ENCODE results near the gene TUB.

The TUB gene, protein sequence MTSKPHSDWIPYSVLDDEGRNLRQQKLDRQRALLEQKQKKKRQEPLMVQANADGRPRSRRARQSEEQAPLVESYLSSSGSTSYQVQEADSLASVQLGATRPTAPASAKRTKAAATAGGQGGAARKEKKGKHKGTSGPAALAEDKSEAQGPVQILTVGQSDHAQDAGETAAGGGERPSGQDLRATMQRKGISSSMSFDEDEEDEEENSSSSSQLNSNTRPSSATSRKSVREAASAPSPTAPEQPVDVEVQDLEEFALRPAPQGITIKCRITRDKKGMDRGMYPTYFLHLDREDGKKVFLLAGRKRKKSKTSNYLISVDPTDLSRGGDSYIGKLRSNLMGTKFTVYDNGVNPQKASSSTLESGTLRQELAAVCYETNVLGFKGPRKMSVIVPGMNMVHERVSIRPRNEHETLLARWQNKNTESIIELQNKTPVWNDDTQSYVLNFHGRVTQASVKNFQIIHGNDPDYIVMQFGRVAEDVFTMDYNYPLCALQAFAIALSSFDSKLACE

DNA sequence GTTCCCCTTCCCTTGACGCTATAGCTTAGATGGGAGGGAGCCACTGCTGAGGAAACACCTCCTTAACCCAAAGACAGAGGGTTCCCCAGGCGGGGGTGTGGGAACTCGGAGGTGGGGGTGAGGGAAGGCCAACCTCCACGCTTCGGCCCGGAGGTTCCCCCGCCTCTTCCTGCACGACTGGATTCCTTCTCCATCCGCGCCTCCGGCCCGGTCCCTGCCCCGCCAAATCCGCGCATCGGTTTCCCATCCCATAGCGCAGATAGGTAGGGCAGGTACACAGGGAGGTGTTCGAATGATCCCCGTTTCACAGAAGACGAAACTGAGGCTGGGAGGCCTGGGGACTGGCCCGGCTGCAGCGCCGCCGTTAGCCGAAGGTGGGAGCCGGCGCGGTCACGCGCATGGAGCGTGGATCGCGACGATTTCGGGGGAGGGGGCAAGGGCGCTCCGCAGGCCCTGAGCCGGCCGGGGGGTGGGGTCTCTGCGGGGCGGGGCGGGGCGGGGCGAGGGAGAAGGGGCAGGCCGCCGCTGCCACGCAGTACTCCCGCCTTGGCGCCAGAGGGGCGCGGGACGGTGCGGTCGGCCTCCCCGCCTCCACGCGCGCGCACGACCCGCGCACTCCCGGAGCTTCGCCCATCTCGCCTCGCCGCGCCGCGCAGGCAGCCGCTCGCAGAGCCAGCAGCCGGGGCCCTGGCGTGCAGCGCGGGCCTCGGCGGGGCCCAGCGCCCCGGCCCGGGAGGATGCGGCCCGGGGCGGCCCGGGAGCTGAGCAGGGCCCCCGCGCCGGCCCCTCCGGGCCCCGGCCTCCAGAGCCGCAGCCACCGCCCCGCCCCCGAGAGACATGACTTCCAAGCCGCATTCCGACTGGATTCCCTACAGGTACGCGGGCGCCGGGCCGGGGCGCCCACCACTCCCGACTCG is at the start of gene TUB:
Gene TUB (plus strand): TSS at position 538 of the 917 bp plus-strand sequence. CDS start 300 bp downstream, at position 838.
- DNase-seq = peak; percentile 77

DNA sequence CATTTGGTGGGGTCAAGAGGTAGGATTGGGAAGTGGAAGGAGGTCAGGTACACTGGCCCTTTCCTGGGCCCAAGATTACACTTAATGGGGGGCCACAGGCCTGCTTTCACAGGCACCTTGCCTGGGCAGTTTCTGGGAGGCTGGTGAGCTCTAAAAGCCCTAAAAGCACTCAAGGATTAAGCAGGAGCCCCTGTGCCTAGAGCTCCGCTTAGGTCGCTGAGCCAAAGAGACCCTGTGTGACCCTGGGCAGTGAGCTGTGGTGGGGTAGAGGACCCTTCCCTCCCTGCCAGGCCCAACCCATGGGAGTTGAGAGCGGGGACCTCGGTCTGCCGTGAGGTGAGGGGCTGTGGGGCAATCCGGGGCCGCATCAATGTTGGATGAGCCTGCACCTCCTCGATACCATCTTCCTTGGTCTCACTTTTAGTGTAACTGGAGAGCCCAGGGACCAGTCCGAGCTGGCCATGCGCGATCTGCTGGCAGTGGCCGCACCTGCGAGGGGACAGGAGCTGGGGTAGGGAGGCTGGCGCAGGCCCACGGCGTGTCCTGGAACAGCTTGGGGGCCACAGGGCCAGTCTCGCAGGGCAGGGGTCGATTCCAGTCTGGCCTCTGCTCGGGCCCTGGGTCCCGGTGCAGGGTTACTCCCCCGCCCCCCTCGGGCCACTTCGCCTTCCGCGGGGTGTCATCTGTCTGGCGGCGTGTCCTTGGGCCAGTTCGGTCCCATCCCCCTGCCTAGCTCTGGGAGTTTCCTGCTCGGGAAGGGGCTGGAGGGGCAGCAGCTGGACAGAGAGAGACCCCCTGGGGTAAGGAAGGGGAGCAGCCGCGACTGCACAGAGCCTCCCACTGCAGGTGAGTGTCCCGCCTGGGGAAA is 49.5 kb upstream of the TUB start:
- DNase-seq = peak; percentile 46

DNA sequence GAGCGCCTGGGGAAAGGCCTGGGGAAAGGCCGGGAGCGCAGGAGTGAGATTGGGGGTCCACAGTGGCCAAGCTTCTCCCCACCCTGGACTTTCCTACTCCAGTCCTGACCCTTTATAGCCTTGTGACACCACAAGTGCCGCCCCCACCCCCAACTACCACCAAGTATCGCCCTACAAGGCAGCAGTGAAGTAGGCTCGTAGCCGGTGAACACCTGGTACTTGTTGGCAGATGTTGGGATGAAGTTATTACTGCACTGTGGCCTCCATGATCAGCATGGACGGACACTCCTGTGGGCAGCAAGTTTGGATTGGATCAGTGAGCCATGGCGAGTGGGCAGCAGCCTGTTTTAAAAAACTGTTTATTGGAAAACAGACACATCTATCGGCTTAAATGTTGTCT is 48.9 kb upstream of the TUB start:
- no peak for DNase-seq

DNA sequence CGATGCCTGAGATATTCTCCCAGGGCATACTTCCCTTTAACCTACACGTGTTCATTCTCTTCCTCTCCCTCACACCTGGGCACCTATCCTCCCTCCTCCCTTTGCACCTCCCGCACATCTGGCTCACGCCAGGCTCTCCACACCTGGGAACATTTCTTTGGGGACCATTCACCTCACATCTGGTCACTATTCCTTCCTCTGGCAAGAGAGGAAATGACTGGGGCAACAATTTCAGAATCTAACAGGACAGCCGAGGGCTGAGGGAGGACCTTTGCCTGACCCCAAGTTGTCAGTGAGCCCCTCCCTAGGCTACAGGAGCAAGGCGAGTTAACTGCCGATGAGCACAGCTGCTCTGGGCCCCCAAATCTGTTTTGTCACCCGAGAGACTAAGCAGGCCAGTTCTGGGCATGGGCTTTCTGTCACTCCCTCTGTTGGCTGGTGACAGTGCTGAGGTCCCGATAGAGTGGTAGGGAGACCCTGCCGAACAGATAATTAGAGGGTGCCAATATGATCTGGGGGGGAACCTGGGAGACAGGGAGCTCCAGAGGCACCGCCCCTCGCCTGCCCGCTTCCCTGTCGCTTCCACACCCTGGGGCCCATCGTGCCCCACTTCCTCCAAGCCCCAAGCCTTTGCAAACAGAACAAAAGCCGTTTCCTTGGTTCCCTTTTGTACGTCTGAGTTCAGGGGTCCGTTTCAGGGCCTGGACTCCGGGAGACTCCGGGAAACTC is 48.3 kb upstream of the TUB start:
- DNase-seq = peak; percentile 32

DNA sequence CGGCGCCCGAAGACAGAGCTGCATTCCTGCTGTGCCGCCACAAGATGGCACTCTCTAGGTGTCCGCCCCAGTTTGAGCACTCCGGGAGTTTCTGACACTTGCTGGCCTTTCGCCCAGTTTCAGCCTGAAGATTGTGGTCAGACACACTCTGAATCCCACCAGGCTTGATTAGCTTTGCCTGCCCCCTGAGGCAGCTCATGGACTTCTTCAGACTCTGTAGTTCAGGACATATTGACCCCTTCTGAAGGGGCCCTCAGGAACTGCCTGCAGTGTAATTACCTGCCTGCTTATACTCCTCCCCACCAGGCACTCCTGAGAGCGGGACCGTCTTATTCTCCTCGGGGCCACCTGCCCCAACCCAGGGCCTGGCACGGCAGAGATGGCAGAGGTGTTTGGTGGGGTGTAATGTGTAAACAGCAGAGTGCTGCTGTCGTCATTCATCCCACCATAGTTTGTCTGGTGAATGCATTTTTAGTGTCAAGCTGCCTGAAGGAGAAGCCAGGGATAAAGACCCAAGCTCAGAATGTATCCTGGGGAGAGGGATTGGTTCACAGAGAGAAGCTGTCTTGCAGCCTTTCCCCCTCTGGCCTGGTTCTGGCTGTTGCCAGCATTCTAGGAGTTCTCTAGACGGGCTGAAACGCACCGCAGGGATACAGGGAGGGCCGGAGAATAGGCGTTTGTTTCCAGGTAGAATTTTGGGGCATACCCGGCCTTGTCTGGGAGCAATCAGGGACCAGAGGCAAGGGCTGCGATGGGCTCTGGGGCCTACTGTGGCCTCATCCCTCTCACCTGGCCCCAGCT is 47.5 kb upstream of the TUB start:
- peak; percentile 82 for DNase-seq

DNA sequence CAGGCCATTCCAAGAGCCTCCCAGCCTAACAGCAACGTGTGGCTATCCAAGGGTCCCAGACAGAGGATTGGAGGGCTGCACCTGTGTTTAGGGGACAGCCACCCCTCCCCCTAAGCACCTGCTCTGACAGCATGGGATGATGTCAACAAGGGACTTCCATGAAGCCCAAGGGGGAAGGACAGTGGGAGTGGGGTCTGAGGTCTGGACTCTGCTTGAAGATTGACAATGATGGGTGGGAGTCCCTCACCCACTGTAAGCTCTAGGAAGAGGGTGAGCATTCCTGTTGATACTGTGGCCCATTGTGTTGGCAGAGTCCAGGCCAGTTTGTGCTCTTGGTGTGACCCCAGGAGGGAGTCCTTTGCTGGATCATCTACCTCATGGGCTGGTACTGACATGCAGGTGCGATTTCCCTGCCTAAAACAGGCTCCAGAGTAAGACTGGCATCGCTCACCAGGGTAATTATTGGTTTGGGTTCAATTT is 46.9 kb upstream of the TUB start:
- peak; percentile 43 for DNase-seq

DNA sequence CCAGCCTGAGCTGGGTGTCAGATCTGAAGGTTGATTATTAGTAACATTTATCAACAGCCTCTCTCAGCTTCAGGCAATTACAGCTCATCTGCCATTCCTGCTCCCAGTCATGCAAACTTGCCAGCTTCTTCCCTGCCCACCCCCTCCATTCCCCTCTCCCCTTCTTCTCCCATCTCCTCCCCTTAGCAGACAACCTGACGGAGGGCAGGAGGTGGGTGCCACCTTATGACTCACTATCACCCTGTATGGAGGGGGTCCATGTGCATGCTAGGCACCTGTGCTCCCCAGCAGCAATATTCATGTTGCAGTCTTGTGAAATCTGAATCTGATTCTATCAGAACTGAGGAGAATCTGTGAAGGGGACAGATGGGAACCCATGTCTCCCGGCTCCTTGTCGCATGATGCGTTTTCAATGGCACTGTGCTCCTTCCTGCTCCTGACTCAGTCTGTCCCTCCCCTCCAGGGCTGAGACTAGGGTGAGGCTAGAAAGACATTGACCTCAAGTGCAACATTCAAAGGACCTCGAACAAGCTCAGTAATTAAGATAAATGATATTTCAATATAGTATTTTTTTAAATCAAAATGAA is 46.3 kb upstream of the TUB start:
- peak; percentile 34 for DNase-seq

DNA sequence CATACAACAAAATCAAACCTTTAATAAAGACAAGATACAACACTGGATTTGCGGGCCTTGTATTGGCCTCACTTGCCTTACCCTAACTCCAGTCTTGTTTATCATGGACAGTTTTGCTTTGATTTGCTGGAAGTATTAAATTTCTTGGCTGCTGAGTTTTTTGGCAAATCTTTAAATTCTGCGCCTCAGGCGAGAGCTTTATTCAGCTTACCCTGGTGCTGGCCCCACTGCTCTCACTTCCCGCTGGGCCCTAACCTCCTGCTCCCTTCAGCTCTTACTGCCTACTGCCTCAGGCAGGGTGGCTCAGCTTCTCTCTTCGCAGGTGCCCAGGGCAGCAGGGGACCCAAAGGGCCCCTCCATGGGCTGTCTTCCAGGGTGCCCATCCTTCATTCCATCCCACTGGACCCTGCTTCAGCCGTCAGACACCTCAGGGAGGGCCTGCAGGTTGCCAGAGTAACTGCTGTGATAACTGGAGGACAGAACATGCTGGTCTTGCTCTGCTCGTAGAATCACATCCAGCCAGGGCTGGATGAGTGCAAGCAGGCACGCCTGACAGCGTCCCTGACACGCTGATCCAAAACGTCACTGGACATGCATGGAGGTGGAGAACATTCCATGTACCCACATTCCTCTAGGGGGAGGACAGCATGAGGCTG is 45.7 kb upstream of the TUB start:
- DNase-seq = peak; percentile 54

DNA sequence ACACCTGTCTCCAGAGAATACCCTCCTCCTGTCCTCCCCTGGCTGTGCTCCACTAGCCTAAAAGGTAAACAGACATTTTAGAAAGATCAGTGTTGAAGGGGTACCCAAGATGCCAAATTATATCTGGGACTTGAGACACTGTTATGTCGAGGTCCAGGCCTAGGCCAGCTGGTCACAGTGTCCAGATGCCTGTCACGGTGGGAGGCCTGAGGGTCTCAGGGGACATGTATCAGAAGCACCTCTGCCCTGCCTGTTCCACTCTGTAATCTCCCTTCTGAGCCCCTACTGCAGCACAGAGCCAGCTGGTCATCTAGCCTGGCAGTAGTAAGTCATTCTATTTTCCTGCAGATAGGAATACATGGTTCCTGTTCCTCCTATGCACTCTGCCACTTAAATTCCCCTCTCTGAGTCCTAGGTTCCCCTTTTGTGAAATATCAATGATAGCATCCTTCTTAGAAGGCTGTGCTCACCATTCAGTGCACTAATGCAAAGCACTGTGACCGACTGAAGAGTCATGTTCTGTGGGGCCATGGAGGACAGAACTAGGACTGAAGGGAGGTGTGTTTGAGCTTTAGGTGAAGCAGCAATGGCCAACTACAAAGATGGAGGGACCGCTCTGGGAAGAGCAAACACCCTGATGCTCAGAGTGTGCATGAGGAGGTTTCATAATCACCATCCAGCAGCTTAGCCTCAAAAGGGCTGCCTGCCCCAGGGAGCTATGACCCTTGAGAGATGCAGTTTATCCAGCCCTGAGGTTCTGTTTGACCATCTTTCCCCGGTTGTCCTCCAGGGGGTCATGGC is 44.8 kb upstream of the TUB start:
- DNase-seq = peak; percentile 38

DNA sequence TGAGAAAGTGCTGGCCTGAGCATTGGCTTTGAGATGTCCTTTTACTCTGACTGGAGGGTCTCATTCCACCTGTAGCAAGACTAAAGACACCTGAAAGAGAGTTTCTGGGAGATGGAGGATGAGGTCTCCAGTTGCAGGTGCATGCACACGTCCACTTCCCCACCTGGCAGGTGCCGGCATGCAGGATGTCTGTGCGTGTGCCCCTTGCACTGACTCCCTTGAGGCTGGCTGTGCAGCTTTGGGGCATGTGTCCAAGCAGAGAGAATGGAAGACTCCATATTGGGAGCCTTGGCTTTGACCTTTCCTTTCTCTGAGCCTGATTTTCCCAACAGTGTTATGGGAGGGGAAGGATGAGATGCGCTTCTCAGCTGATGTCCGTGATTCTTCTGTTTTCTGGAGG is 44.0 kb upstream of the TUB start:
- DNase-seq = no peak

DNA sequence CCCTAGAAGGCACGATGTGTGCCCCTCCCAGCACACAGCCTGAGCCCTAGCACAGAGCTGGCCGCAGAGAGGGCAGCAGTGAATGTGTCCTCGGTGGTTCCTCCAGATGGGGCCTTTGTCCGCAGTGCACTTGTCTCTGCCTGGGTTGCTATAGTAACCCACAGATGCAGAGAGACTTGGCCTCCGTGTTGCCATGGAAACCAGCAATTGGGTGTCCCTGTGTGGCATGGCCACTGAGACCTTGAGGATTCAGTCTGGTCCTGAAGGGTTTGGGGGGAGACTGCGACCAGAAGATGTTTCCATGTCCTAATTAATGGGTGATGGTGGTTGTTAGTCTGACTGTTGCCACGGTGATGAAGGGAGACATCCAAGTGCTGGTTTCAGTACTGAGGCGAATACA is 42.6 kb upstream of the TUB start:
- peak; percentile 46 for DNase-seq

DNA sequence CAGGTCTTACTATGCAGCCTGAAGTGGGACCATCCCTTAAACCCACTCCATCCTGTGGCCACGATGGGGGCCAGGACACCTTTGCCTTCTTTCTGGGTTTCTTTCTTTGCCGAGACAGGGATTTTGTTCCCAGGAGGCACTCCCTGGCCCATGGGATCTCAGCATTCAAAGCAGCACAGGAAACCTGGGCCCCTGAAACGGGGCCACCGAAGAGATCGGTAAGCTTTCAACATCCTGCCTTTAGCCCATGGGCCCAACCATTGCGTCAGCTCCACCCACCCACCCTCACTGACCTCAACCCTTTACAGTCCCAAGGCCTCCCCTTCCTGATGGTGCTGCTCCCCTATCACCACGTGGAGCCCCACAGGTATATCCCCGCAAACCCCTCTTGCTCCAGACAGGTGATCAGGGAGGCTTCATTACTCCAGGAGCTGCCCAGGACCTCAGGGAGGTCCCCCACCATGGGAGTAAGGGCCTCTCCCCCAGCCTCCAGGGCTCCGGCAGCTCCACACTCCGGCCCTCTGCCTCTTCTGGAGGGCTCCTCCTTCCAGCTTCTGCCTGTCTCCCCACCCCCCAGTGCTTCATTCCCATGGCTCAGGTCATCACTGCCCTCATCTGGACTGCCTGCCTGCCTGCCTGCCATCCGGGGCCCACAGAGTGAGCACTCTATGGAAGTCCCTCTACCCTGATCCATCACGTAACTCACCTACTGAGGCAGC is 42.0 kb upstream of the TUB start:
- peak; percentile 45 for DNase-seq

DNA sequence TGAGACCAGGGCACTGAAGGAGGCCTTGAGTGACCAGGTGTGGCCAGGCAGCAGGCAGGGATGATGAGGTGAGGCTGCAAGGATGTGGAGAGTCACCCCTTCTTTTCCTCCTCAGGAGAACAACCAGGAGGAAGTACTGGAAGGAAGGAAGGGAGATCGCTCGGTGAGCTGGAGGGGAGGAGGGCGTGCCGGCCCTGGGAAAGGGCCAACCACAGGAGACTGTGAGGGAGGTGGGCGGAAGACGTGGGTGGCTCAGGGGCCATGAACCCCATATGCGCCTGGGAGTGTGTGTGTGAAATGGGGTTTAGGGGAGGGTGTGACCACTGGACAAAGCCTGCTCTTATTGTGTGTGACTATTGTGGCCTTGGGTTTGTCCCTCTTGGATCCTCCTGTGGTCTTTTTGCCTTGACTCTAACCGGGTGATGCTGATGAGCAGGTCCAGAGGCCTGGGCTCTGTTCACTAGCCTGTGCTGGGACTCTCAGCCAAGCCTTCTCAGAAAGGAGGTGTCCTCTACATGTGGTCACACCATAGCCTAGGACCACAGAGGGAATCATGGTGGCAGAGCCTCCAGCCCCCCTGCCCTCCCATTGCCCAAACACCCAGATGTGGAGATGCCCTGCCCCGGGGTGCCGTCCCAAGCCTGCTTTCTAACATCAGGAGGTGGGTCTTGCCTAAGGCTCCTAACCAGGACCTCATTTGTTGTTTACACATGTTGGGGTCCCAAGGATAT is 41.3 kb upstream of the TUB start:
- DNase-seq = peak; percentile 43

DNA sequence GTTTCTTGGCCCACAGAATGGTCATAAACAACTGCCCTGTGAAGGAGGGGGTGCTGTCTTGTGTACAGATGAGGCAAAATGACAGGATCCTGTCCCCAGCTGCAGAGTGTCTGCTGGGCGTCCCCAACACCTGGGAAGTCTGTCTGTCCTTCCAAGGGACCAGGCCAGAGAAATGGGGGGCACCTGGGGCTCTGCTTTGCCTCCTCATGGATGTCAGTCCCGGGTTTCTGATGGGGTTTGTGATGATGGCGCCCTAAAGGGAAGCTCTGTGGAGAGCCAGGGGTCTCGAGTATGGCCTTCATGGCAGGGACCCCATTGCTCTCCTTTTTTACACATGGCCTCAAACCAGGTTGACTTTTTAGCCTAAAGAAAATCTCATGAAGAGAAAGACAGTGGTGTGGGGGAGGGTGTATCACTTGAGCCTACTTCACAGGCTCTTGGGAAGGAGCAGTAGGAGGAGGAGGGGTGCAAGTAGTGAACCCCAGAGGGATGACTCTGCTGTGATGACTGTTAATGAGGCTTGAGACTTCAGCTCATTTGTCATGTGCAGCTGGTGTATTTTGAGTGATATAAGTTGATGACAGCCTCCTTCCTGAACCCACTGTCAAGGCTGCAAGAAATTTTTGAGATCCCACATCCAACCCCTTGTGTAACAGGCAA is 40.6 kb upstream of the TUB start:
- peak; percentile 15 for DNase-seq

DNA sequence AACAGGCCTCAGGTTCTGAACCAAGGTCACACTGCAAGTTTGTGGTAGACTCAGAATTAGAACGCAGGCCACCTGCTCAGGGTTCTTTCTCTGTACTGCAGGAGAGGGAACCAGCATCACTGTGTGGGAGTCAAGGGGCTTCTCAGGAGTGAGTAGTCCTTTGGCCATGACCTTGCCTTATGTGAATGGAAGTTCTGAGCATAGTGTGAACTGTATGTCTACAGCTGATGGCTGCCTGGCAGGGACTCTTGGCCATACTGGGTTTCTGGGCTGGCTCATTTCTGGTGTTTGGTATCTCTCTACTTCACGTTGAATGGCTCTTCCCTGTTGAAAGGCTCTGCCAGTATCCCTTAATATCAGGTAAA is 40.1 kb upstream of the TUB start:
- DNase-seq = peak; percentile 24

DNA sequence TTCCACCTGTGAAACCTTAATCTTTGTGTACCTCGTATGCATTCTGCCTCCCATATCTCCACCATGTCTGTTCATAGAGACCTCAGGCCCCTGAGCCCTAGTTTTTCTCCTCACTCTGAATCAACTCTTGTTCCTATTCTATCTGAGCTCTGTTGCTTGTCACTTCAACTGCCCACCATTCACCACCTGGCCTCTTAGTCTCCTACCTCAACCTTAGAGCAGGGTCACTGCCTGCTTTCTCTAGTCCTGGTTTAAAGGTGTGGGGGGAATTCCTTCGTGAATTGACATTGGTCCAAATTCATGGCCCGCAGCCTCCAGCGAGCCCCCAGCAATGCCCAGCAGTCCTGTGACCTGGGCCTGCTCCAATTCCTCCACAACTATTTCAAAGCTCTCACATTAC is 39.4 kb upstream of the TUB start:
- DNase-seq = peak; percentile 23

DNA sequence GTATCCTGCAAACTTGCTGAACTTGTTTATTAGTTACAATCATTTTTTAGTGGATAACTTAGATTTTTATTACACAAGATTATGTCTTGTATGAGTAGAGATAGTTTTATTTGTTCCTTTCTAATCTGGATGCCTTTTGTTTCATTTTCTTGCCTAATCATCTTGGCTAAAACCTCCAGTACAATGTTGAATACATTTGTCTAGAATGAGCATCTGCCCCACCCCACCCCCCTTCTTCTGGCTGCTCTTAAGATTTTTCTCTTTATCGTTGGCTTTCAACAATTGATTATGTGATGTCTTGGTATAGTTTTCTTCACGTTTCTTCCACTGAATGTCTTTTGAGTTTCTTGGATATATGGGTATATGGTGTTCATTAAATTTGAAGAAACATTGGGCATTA is 37.3 kb upstream of the TUB start:
- no peak for DNase-seq

Data from islet precursor cell (in vitro differentiated cells).